Type B pancreatic cell (in vitro differentiated cells): Measurements from ENCODE around the gene PRADC1. TPM values are rescaled to one million over a fixed set of nuclear protein-coding genes. Genes with fewer than 3 reads are reported as not detected.
A peak's percentile ranks its signal among the peaks of the same experiment; 100 is the strongest.
"Not testable (repeated sequence)": the region's sequence is repeated elsewhere in the genome, so short reads cannot be mapped to it uniquely, and the experiment has no call there.

Source experiments
- DNase-seq: peaks from one replicate; pipeline ENCODE4 v3.0.0; 2021; ENCODE audit warnings: mixed read lengths; ENCODE audit not compliant: unreplicated experiment; ENCODE audit errors: extremely low spot score
- H3K27ac Mint-ChIP-seq: 2 replicates; pipeline ENCODE4 v1.8.0; 2021; ENCODE audit warnings: mild to moderate bottlenecking, mixed read lengths
- H3K27me3 Mint-ChIP-seq: 2 replicates; pipeline ENCODE4 v1.8.0; 2021; ENCODE audit warnings: mixed read lengths
- H3K36me3 Mint-ChIP-seq: 2 replicates; pipeline ENCODE4 v1.8.0; 2021; ENCODE audit warnings: mixed read lengths
- H3K4me1 Mint-ChIP-seq: one replicate; pipeline ENCODE4 v1.8.0; 2021; ENCODE audit warnings: mixed read lengths; ENCODE audit not compliant: unreplicated experiment
- H3K4me3 Mint-ChIP-seq: 2 replicates; pipeline ENCODE4 v1.8.0; 2021; ENCODE audit warnings: mild to moderate bottlenecking, mixed read lengths
- H3K9me3 Mint-ChIP-seq: 2 replicates; pipeline ENCODE4 v1.8.0; 2021; ENCODE audit warnings: mixed read lengths
- CTCF ChIP-seq: fragments of 200-600 bp; sonication (generic); conservative IDR thresholded peaks from 2 replicates; pipeline ENCODE4 v1.5.0; 2021; ENCODE audit warnings: antibody characterized with exemption, mild to moderate bottlenecking
- total RNA-seq: library from RNA; stranded (reverse); gene quantifications from 2 replicates; pipeline ENCODE4 v1.2.1, GENCODE V29; 2021; ENCODE audit warnings: low replicate concordance

Gene PRADC1
- total RNA-seq, 1 donor from 2014 or later: 16.3 TPM

- H3K4me1 Mint-ChIP-seq: peaks cover 4% of the 10 kb centered on the region
- no peak for TF ChIP-seq CTCF
- no peak overlapping the region for H3K4me3 Mint-ChIP-seq
- no peak overlapping the region for H3K27ac Mint-ChIP-seq
- DNase-seq: no peak
- H3K36me3 Mint-ChIP-seq: no peaks in the 10 kb centered on the region
- no peaks in the 10 kb centered on the region for H3K9me3 Mint-ChIP-seq
- H3K27me3 Mint-ChIP-seq: peaks cover 63% of the 10 kb centered on the region
Observed at GRCh38 chr2:73208258-73208657, 24.8 kb downstream of the PRADC1 start.

GRCh38 chr2:73205611-73206010 lies 27.4 kb downstream of the PRADC1 start:
- Mint-ChIP-seq H3K4me3 (no peak overlapping the region), H3K27me3 (peaks cover 79% of the 10 kb centered on the region), H3K4me1 (peaks cover 5% of the 10 kb centered on the region), H3K36me3 (peaks cover 5% of the 10 kb centered on the region), H3K27ac (no peak overlapping the region), H3K9me3 (no peaks in the 10 kb centered on the region)
- DNase-seq: no peak
- TF ChIP-seq CTCF: no peak

GRCh38 chr2:73203055-73203681 lies 29.9 kb downstream of the PRADC1 start:
- Mint-ChIP-seq H3K9me3 (no peaks in the 10 kb centered on the region), H3K27me3 (peaks cover 83% of the 10 kb centered on the region), H3K4me3 (peak overlapping the region; percentile 60), H3K27ac (no peak overlapping the region), H3K4me1 (peaks cover 5% of the 10 kb centered on the region), H3K36me3 (peaks cover 5% of the 10 kb centered on the region)
- no peak for DNase-seq
- no peak for TF ChIP-seq CTCF

- Mint-ChIP-seq H3K9me3 (no peaks in the 10 kb centered on the region), H3K4me1 (peaks cover 5% of the 10 kb centered on the region), H3K27me3 (peaks cover 83% of the 10 kb centered on the region), H3K36me3 (peaks cover 5% of the 10 kb centered on the region), H3K27ac (no peak within 1 kb of the TSS), H3K4me3 (peak within 1 kb of the TSS; percentile 71)
- no peak for TF ChIP-seq CTCF
- DNase-seq: no peak
Observed at GRCh38 chr2:73202156-73203054, 30.6 kb downstream of the PRADC1 start, which contains the start of gene NOTO. Gene NOTO (plus strand): TSS chr2:73202574. CDS start chr2:73202667, 93 bp downstream.

- not testable (repeated sequence) for H3K9me3 Mint-ChIP-seq, H3K27ac Mint-ChIP-seq, H3K4me1 Mint-ChIP-seq, H3K4me3 Mint-ChIP-seq, H3K36me3 Mint-ChIP-seq, DNase-seq
- H3K27me3 Mint-ChIP-seq: peaks cover 84% of the 10 kb centered on the region
Observed at GRCh38 chr2:73200281-73200680, 32.8 kb downstream of the PRADC1 start.

GRCh38 chr2:73197579-73197978 lies 35.5 kb downstream of the PRADC1 start:
- H3K4me3 Mint-ChIP-seq: no peak overlapping the region
- H3K27me3 Mint-ChIP-seq: peaks cover 68% of the 10 kb centered on the region
- no peak overlapping the region for H3K27ac Mint-ChIP-seq

More at GRCh38 chr2:73197579-73197978, 35.5 kb downstream of the PRADC1 start:
- DNase-seq: no peak
- H3K9me3 Mint-ChIP-seq: no peaks in the 10 kb centered on the region
- H3K36me3 Mint-ChIP-seq: peaks cover 5% of the 10 kb centered on the region
- peaks cover 5% of the 10 kb centered on the region for H3K4me1 Mint-ChIP-seq
- TF ChIP-seq CTCF: no peak
